SK-N-SH (cell line): Measurements from ENCODE around the gene LONRF2.

ENCODE experiments used
- CHD2 ChIP-seq: fragments of 150-350 bp; IDR thresholded peaks from 2 replicates; pipeline ENCODE4 v1.6.1; 2018; ENCODE audit warnings: low read length; ENCODE audit not compliant: partially characterized antibody
- CTCF ChIP-seq: fragments of 200-600 bp; sonication (generic); IDR thresholded peaks from 2 replicates; pipeline ENCODE4 v1.6.1; 2017; ENCODE audit warnings: antibody characterized with exemption, mild to moderate bottlenecking, moderate library complexity
- ELF1 ChIP-seq: IDR thresholded peaks from 2 replicates; pipeline ENCODE4 v1.4.0; 2012
- EP300 ChIP-seq, 2 experiments: IDR thresholded peaks; 2 replicates each; pipeline versions ENCODE4 v1.4.0 to v1.6.1; 2012; ENCODE audit warnings: borderline replicate concordance in 1 of 2, low read depth in 1 of 2, low read length in 1 of 2
- EZH2phosphoT487 ChIP-seq: fragments of 200-600 bp; sonication (generic); IDR thresholded peaks from 2 replicates; pipeline ENCODE4 v1.6.1; 2017; ENCODE audit warnings: low read depth, mixed run types, mild to moderate bottlenecking, antibody characterized with exemption, moderate library complexity, borderline replicate concordance
- FOXM1 ChIP-seq: IDR thresholded peaks from 2 replicates; pipeline ENCODE4 v1.4.0; 2012; ENCODE audit warnings: low read depth, mild to moderate bottlenecking
- GATA2 ChIP-seq: sonication (generic); formaldehyde crosslinking; IDR thresholded peaks from 2 replicates; pipeline ENCODE4 v1.5.0; 2020; ENCODE audit warnings: mild to moderate bottlenecking, missing genetic modification reagents
- MEF2A ChIP-seq: IDR thresholded peaks from 2 replicates; pipeline ENCODE4 v1.4.0; 2012; ENCODE audit warnings: low read depth, borderline replicate concordance
- POLR2AphosphoS5 ChIP-seq: IDR thresholded peaks from 2 replicates; pipeline ENCODE4 v1.6.1; 2012; ENCODE audit warnings: low read depth, low read length
- RAD21 ChIP-seq: IDR thresholded peaks from 2 replicates; pipeline ENCODE4 v1.6.1; 2012; ENCODE audit warnings: mild to moderate bottlenecking, low read length
- REST ChIP-seq: IDR thresholded peaks from 2 replicates; pipeline ENCODE4 v1.6.1; 2012; ENCODE audit warnings: mild to moderate bottlenecking, low read depth, low read length, moderate library complexity
- USF1 ChIP-seq: IDR thresholded peaks from 2 replicates; pipeline ENCODE4 v1.4.0; 2012; ENCODE audit warnings: low read depth, borderline replicate concordance
- YY1 ChIP-seq: IDR thresholded peaks from 2 replicates; pipeline ENCODE4 v1.4.0; 2012; ENCODE audit warnings: low read depth, mild to moderate bottlenecking
- ZBTB33 ChIP-seq: IDR thresholded peaks from 2 replicates; pipeline ENCODE4 v1.4.0; 2012; ENCODE audit warnings: low read depth, borderline replicate concordance

GRCh38 chr2:100334929-100335328, 12.6 kb upstream of the LONRF2 start:
- TF ChIP-seq FOXM1 (no peak), CTCF (no peak), EZH2phosphoT487 (no peak), YY1 (no peak), USF1 (no peak), REST (no peak), CHD2 (no peak), ZBTB33 (no peak), POLR2AphosphoS5 (no peak), EP300 (IDR thresholded peaks at IDR 0.05; ENCODE audit: borderline replicate concordance in 1 of 2, low read depth in 1 of 2, low read length in 1 of 2) (no peak), GATA2 (CRISPR knock-in tag) (no peak), RAD21 (no peak), MEF2A (no peak), ELF1 (no peak)
